ENCODE data around the gene GNGT2.
"Not testable (repeated sequence)": the region's sequence is repeated elsewhere in the genome, so short reads cannot be mapped to it uniquely, and the experiment has no call there.

The GNGT2 gene

DNA sequence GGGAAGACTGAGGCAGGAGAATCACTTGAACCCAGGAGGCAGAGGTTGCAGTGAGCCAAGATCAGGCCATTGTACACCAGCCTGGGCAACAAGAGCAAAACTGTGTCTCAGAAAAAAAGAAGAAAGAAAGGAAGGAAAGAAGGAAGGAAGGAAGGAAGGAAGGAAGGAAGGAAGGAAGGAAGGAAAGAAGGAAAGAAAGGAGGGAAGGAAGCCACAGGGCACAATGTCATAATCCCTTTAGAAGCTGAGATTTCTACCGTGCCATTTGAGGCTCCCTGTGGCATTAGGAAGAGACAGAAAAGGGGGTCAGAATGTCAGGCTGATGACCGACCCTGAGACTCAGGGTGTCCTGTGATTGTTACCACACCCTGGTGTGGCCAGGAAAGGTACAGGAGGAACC is 6.6 kb downstream of the GNGT2 start:
- no peak for DNase-seq (ENCODE audit: low read depth)

DNA sequence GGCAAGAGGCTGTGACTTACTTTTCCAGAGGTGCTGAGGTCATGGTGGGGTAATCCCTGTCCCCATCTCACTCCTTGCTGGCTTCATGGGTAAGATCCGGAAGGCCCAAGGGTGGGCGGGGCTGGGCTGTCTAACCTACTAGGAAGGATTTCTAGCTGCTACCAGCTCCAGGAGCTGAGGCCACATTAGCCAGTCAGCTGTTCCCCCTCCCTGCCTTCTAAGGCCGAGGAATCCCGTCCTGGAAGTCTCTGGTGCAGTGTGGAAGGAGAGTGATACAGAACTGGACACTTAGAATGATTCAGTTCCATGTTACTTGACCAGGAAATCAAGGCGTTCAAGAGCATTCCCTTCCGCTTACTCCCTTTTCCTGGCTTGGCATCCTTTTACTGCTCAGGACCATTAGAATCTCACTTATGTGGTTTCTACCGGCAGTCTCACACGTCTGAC is 8.9 kb downstream of the GNGT2 start:
- DNase-seq (ENCODE audit: low read depth), result peak; percentile 55

DNA sequence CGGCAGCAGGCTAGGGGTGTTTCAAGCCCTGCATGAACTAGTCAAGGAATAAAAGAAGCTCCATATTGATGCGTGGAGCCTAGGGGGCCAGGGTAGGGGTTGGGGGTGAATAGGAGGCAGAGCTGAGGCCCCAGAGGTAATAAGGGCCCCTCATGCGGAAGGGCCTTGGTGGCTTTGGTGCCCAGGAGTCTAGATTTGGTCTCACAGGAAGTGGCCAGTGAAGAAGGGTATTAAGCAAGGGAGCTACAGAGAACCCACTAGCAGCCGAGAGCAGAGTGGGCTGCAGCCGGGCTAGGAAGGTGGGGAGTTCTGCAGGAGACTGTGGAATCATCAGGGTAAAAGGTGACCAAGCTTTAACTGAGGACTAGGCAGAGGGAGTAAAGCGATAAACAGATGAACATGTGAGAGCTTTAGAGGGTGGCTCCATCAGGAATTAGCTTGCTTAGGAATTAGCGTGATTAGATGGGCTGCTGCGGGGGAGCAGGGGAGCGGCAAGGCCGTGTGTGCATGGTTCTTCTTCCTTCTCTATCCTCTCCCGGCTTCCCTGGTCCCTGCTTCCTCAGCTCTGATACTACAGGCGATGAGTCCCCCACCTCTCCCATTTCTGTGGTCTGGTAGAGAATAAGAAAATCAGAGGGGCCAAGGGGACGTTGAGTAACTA is 9.8 kb downstream of the GNGT2 start:
- DNase-seq (ENCODE audit: low read depth), result no peak

DNA sequence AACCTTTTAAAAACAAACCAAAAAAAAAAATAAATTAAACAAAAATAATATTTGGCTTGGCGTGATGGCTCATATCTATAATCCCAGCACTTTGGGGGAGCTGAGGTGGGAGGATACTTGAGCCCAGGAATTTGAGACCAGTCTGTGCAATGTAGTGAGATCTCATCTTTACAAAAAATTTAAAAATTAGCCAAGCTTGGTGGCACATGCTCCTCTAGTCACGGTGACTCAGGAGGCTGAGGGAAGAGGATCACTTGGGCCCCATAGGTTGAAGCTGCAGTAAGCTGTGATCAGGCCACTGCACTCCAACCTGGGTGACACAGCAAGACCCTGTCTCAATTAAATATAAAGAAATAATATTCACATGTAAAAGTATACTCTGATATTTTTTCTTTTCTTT is 12.2 kb downstream of the GNGT2 start:
- no peak for DNase-seq (ENCODE audit: low read depth)

DNA sequence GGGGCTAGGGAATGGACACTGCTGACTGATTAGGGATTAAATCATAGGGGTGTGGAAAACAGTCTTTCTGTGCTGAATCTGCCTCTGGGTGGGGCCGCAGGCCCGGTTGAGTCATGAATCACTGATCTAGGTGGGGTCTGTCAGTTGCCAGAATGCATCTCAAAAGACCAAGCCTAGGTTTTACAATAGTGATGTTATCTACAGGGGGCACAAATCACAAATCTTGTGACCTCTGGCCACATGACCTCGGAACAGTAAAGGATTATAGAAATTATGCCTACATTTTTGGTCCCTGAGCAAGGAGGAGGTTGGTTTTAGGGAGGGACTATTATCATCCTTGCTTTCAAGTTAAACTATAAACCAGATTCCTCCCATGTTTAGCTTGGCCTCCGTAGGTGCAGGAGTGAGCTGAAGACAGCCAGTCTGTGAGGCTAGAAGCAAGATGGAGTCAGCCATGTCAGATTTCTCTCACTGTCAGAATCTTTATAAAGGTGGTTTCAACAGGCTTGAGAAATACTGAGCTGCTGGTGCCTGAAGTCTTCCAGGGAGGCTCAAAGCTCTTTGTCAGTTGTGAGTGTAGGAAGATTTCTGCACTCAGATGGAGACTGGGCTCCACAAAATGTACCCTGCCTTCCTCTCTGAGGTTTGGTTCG is 12.9 kb downstream of the GNGT2 start:
- no peak for DNase-seq (ENCODE audit: low read depth)

DNA sequence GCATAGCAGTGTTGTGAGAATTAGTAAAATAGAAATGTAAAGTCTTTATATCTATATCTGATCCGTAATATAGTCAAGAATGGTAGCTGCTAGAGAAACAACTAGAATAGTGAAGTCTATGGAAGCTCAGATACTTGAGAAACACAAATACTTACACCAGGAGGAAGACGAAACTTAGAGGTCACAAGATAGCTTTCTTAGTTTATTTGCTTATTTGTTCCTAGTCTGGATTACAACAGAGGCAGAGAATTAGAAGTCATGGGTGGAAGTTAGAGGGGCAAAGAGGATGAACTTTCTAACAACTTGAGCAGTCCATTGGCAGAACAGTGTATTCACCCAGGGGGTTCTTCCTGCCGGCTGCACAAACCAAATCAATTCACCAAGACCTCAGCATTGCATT is 13.9 kb downstream of the GNGT2 start:
- no peak for DNase-seq (ENCODE audit: low read depth)

DNA sequence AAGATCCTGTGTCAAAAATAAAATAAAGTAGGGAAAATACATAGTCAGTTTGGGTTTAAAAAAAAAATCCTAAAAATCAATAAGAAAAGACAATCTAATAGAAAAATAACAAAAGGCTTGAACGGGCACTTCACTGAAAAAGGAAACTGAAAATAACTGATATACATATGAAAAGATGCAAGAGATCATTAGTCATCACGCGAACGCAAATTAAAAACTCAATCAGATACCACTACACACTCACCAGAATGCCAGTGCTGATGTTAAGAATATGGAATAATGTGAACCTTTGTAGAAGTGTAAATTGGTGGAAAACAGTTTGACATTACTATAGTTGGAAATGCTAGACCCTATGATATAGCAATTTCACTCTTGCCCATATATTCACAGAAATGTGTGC is 14.6 kb downstream of the GNGT2 start:
- DNase-seq (ENCODE audit: low read depth), result no peak

DNA sequence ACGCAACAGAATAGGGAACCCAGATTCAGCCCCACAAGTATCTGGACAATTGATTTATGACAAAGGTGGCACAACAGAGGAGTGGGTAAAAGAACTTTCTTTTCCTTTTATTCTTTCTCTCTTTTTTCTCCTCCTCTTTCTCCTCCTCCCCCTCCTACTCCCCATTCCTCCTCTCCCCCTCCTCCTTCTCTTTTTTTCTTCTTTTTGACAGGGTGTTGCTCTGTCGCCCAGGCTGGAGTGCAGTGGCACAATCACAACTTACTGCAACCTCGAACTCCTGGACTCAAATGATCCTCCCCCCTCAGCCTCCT is 16.1 kb downstream of the GNGT2 start:
- no peak for DNase-seq (ENCODE audit: low read depth)

DNA sequence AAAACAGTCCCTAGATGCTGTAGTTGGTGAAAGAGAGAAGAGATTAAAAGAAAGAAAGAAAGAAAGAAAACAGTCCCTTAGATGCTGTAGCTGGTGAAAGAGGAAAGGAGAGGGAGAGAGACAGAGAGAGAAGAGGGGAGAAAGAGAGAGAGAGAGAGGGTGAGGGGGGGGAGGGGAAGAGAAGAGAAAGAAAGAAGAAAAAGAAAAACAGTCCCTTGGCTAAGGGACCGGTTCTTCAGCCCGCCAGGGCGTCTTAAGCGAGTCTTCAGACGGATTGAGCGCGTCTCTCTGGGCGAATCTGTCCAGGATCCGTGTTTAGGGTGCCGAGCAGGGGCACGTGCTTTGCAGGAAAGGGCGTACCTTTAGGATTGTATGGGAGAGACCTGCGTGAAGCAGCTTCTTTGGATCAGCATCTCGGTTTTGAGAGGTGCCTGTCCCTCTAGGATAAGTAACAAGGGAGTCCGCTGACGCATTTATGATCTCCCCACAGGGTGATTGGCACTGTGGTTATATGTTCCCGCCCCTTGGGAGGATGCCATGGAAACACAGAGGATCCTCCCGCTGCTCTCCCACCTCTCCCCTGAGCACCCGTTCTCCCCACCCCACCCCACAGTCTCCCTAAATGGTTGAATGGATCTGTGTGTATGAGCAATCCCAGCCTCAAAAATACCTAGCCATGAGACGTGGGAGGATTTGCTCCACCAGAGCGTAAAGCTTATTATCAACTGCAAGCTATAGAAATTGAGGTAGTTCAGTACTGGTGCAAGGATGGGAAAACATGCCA is 16.7 kb downstream of the GNGT2 start:
- DNase-seq (ENCODE audit: low read depth), result peak; percentile 78

DNA sequence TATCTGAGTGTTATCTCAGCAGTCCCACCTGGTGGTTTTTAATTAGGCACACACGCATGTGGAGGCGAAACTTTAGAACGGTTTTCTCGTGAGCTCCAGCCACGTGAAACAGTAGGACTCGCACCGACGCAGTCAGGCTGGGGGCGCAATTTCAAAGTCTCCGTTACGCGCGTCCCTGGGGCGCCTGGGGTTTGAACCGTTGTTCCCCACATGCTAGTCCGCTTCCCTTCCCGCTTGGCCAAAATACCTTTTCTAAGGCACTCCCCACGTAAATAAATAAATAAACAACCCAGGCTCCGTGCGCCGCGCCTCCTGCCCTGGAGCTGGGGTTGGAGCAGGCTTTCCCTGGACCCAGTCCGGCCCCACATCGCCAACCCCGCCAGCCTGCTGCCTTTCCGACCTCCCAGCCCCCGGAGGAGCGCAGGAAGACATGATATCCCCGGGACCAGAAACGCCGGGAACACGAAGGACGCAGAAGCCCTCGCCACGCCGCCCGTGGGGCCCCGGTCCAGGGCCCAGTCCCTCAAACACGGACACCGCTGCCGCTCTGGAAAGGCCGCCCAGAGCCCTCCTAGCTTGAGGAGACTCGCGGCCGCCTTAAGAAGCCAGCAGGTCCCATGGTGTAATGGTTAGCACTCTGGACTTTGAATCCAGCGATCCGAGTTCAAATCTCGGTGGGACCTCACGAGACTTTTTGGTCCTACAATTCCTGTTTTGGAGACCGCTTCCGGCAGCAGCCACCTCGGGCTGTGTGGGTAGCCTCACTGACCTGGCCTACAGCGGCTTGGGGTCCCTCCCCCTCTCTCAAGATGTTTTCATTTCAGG is 18.2 kb downstream of the GNGT2 start:
- peak; percentile 88 for DNase-seq (ENCODE audit: low read depth)

DNA sequence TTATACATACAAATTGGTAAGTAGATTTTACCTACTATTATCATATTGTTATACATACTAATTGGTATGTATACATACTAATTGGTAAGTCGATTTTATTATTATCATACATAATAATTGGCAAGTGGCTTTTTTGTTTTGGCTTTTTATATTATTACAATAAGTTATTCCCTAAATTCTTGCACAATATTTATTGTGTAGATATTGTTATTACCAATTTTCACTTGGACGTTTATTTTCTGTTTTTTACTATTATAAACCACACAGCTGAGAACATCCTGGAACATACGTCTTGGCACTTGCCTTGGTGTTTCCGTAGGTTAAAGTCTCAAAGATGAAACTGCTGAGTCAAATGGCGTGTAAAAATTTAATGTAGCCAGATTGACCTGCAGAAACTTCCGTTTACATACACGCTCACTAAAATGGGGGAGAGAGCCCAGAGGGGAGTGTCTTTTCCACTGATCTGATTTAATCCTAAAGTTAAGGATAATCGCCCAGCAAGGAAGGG is 18.9 kb downstream of the GNGT2 start:
- peak; percentile 68 for DNase-seq (ENCODE audit: low read depth)

DNA sequence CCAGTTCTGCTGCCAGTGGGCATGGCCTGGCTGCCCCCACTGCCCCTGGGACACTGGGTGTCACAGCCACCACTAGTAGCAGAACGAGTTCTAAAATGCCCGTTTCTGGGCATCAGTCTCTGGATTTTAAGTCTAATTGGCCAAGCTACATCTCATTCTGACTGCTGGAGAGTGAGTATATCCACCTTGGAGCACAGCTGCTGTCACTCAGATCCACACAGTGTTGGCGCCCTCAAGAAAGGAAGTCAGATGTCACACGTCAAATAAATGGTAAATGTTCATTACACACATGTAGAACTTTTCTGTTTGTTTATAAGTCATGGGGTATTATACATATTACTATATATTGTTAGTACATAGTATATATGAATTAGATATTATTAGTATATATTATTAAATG is 19.4 kb downstream of the GNGT2 start:
- no peak for DNase-seq (ENCODE audit: low read depth)

DNA sequence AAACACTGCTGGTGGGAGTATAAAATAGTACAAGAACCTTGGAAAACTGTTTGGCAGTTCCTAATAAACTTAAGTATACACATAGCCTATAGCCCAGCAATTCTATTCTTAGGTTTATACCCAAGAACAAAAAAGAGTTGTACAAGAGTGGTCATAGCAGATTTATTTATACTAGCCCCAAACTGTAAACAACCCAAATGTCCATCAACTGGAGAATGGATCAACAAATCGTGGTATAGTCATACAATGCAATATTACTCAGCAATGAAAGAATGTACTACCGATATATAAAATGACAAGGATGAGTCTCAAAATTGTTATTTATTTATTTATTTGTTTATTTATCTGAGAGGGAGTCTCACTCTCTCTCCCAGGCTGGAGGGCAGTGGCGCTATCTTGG is 23.1 kb downstream of the GNGT2 start:
- DNase-seq (ENCODE audit: low read depth), result peak; percentile 25

DNA sequence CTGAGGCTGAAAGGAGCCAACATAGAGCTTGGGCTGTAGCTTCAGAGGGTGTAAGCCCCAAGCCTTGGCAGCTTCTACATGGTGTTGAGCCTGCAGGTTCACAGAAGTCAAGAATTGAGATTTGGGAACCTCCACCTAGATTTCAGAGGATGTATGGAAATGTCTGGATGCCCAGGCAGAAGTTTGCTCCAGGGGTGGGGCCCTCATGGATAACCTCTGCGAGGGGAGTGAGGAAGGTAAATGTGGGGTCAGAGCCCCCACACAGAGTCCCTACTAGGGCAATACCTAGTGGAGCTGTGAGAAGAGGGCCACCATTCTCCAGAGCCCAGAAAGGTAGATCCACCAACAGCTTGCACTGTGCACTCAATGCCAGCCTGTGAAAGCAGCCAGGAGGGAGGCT is 25.0 kb downstream of the GNGT2 start:
- not testable (repeated sequence) for DNase-seq (ENCODE audit: low read depth)

DNA sequence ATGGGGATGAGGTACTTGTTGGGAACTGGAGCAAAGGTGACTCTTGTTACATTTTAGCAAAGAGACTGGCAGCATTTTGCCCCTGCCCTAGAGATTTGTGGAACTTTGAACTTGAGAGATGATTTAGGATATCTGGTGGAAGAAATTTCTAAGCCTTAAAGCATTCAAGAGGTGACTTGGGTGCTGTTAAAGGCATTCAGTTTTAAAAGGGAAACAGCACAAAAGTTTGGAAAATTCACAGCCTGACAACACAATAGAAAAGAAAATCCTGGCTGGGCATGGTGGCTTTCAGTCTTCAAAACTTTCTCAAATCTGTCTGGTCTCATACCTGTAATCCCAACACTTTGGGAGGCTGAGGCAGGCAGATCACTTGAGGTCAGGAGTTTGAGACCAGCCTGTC is 25.9 kb downstream of the GNGT2 start:
- DNase-seq (ENCODE audit: low read depth), result not testable (repeated sequence)

DNA sequence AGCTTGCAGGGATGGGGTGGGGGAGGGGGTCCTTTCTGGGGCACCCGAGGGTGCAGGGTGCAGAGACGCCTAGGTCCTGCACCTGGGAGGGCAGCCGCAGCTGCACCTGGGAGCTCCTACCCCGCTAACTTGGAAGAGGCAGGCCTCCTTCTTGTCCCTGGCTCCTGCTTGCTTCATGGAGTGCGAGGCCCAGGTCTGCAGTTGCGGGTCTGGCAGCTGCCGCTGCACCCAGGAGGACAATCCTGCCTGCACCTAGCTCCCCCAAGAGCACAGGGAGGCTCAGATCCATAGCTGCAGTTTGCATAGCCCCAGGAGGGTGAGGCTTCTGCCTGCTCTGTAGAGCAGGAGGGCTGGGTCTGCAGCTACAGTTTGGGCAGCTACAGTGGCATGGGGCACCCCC is 26.6 kb downstream of the GNGT2 start:
- DNase-seq (ENCODE audit: low read depth), result no peak

DNA sequence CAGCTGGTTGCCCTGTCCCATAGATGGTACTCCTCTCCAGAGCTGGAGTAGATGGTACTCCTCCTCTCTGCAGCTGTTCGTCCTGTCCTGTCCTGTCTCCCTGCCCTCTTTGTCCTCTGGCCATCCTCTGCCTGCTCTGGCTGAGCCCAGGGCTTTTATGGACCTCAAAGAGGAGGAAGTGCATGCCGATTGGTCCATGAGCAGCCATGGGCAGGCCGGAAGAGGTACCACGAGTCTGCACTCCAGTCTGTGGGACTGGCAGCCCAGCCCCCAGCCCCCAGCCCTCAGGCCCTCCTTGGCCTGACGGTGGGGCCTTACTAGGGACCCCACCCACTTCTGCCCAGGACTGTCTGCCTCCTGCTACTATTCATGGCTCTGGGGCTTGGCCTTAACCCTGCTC is 27.0 kb downstream of the GNGT2 start:
- no peak for DNase-seq (ENCODE audit: low read depth)

DNA sequence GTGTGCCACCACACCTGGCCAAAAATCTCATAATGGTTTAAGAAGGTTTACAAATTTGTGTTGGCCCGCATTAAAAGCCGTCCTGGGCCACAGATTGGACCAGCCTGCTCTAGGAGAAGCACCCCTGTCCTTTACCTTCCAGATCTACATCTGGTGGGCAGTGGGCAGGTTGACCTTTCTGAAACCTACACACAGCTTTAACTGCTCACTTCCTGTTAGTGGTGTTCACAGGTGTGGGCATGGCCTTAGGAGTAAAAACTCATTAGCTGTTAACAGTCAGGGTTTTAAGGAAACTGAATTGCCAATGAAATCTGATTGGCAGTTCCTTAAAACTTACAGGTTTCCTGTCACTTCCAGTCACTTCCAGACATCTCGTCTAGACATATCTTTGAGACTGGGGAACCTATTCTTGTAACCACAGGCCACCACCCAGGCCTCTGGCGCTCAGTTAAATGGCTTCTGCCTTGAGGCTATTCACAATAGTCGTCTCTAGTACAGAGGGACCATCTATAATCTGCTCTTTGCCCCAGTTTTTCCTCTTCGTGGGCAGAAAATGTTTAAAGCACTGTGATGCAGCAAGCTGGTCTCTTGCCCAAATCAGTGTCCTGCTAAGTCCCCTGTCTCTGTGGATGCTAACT is 29.3 kb downstream of the GNGT2 start:
- DNase-seq (ENCODE audit: low read depth), result no peak

DNA sequence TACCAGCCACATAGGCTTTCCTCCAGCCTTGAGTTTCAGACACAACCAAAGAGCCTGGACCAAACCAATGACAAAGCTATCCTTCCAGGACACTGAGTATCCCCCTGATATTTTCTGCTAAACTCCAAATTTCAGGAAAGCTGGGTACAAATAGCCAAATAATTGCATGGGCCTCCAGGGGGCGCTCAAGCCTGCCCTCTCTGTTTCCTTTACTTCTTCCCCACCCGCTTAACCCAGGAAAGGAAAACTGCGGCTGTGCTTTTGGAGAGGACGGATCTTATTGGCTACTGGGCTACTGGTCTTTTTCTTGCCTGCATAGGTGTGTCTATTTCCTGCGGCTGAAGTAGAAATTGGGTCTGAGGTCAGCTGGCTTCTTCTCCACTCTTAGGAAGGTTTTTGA is 30.1 kb downstream of the GNGT2 start:
- DNase-seq (ENCODE audit: low read depth), result peak; percentile 47

DNA sequence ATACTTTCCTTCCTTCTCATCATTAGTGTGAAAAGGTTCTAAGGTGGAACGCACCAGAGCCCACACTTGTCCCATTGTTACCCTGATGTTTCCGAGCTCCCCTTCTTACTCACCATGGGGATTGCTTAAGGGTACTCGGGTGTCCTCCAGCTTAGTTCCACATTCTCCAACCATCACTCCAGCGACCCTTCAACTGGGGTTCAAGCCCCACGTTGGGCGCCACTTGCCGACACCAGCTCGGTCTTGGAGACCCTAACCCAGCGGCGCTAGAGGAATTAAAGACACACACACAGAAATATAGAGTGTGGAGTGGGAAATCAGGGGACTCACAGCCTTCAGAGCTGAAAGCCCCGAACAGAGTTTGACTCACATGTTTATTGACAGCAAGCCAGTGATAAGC is 34.4 kb downstream of the GNGT2 start:
- not testable (repeated sequence) for DNase-seq (ENCODE audit: low read depth)

DNA sequence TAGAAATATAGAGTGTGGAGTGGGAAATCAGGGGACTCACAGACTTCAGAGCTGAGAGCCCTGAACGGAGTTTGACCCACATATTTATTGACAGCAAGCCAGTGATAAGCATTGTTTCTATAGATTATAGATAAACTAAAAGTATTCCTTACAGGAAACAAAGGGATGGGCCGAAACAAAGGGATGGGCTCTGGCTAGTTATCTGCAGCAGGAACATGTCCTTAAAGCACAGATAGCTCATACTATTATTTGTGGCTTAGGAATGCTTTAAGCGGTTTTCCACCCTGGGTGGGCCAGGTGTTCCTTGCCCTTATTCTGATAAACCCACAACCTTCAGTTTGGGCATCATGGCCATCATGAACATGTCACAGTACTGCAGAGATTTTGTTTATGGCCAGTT is 39.7 kb downstream of the GNGT2 start:
- not testable (repeated sequence) for DNase-seq (ENCODE audit: low read depth)

DNA sequence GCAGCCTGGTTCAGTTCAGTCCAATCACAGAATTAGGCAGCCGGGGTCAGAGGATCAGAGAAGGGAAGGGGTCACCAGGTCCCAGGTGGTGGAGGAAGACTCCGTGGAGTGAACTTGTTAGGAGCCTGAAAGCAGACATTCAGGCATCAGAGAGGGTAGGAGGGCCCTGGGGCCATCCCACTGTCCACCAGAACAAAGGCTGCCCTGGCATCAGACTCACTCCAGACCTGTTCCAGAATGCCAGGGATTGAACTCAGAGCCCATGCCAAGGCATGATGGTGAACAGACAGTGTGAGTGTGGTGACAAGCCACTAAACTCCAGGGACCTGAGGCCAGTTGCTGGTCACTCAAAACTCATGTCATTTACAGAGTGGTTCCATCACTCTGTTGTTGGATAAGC is 40.2 kb downstream of the GNGT2 start:
- no peak for DNase-seq (ENCODE audit: low read depth)

Measured in iris pigment epithelial cell (primary cell).